SK-N-MC (cell line): ENCODE data around the gene CAPS.

ENCODE experiments used
- EZH2 ChIP-seq: fragments of 200-600 bp; sonication (generic); IDR thresholded peaks from one replicate; pipeline ENCODE4 v1.6.1; 2017; ENCODE audit warnings: antibody characterized with exemption
- FOXP2 ChIP-seq: optimal IDR thresholded peaks from 2 replicates; pipeline ENCODE3; 2011; ENCODE audit warnings: mild to moderate bottlenecking, moderate library complexity; ENCODE audit not compliant: insufficient read depth; ENCODE audit errors: extremely low read length, control extremely low read depth

- TF ChIP-seq EZH2 (no peak), FOXP2 (no peak)
These were observed 8.8 kb upstream of the CAPS start for GRCh38 chr19:5905114-5905778.
